Keratinocyte (primary cell): ENCODE data around the gene SLC27A5. TPM values are rescaled to one million over a fixed set of nuclear protein-coding genes. Genes with fewer than 3 reads are reported as not detected.

Source experiments
- DNase-seq: peaks from one replicate; pipeline ENCODE4 v3.0.0-alpha.2; 2011; ENCODE audit warnings: low read depth, missing footprints, low spot score
- FAIRE-seq: peaks from 2 replicates; lab custom pipeline; 2011; peaks lifted over from hg19 to GRCh38; lab: Jason Lieb, UNC
- H2AFZ ChIP-seq: 2 replicates; pipeline ENCODE4 v1.6.0; 2012; ENCODE audit warnings: low read length, control low read depth, inconsistent platforms; ENCODE audit not compliant: control insufficient read depth
- H3K27ac ChIP-seq: 2 replicates; pipeline ENCODE4 v1.5.1; 2011; ENCODE audit warnings: low read length; ENCODE audit not compliant: control insufficient read depth, insufficient read depth
- H3K27me3 ChIP-seq: 3 replicates; pipeline ENCODE4 v1.6.0; 2011; ENCODE audit warnings: low read length; ENCODE audit not compliant: control insufficient read depth, insufficient read depth; ENCODE audit errors: extremely low read depth
- H3K36me3 ChIP-seq, 2 experiments: 2 replicates in 1 of 2; 3 replicates in 1 of 2; pipeline ENCODE4 v1.5.1; 2011; ENCODE audit warnings: low read length in 2 of 2, mild to moderate bottlenecking in 1 of 2; ENCODE audit not compliant: control insufficient read depth in 2 of 2, insufficient read depth in 2 of 2; ENCODE audit errors: extremely low read depth in 1 of 2
- H3K4me1 ChIP-seq: 3 replicates; pipeline ENCODE4 v1.5.1; 2011; ENCODE audit warnings: low read length; ENCODE audit not compliant: control insufficient read depth, insufficient read depth; ENCODE audit errors: extremely low read depth
- H3K4me2 ChIP-seq: 3 replicates; pipeline ENCODE4 v1.6.0; 2011; ENCODE audit warnings: low read depth, low read length; ENCODE audit not compliant: control insufficient read depth, insufficient read depth; ENCODE audit errors: extremely low read depth
- H3K4me3 ChIP-seq, 3 experiments: fragments of 200-600 bp in 1 of 3; sonication (generic) in 1 of 3; 2 replicates in 2 of 3; 3 replicates in 1 of 3; pipeline ENCODE4 v1.5.1; 2011 to 2016; ENCODE audit warnings: low read length in 3 of 3, mild to moderate bottlenecking in 3 of 3, control low read depth in 2 of 3, inconsistent platforms in 1 of 3, low read depth in 1 of 3, mixed read lengths in 1 of 3, mixed run types in 1 of 3, moderate library complexity in 1 of 3; ENCODE audit not compliant: control insufficient read depth in 2 of 3, insufficient read depth in 2 of 3; ENCODE audit errors: extremely low read depth in 1 of 3
- H3K79me2 ChIP-seq: 2 replicates; pipeline ENCODE4 v1.6.0; 2012; ENCODE audit warnings: low read length; ENCODE audit not compliant: control insufficient read depth, insufficient read depth
- H3K9ac ChIP-seq: 3 replicates; pipeline ENCODE4 v1.6.0; 2011; ENCODE audit warnings: low read length; ENCODE audit not compliant: control insufficient read depth, insufficient read depth; ENCODE audit errors: extremely low read depth
- H3K9me1 ChIP-seq: 3 replicates; pipeline ENCODE4 v1.6.0; 2011; ENCODE audit warnings: low read length; ENCODE audit not compliant: control insufficient read depth, insufficient read depth; ENCODE audit errors: extremely low read depth
- H3K9me3 ChIP-seq: 2 replicates; pipeline ENCODE4 v1.5.1; 2012; ENCODE audit warnings: low read depth, low read length; ENCODE audit not compliant: control insufficient read depth
- H4K20me1 ChIP-seq: 3 replicates; pipeline ENCODE4 v1.6.0; 2011; ENCODE audit warnings: low read length; ENCODE audit not compliant: control insufficient read depth, insufficient read depth; ENCODE audit errors: extremely low read depth
- CTCF ChIP-seq, 3 experiments: IDR thresholded peaks in 1 of 3; conservative IDR thresholded peaks in 1 of 3; optimal IDR thresholded peaks in 1 of 3; 2 replicates in 2 of 3; 3 replicates in 1 of 3; pipeline versions ENCODE3 to v1.5.1; 2011; ENCODE audit warnings: low read length in 3 of 3, mild to moderate bottlenecking in 3 of 3, moderate library complexity in 2 of 3, control low read depth in 1 of 3, inconsistent platforms in 1 of 3; ENCODE audit not compliant: insufficient read depth in 2 of 3; ENCODE audit errors: extremely low read depth in 1 of 3
- EZH2 ChIP-seq: IDR thresholded peaks from one replicate; pipeline ENCODE4 v1.6.1; 2012; ENCODE audit warnings: inconsistent platforms, mild to moderate bottlenecking, low read length, moderate library complexity
- dilution Hi-C: fragments of 300-500 bp; cut with MboI; formaldehyde crosslinking; loops from one replicate; pipeline ENCODE4 v1.7.0; 2020; ENCODE audit warnings: low sequenced_read_pairs; ENCODE audit not compliant: extremely low pct_ligation_motif_present
- polyA plus RNA-seq, 5 experiments: library from polyadenylated mRNA; depleted of rRNA in 3 of 5; stranded (reverse) in 3 of 5; stranded (forward) in 1 of 5; unstranded in 1 of 5; fragments of >200 nt; gene quantifications; 1 replicate in 1 of 5; 2 replicates in 3 of 5; 3 replicates in 1 of 5; pipeline versions ENCODE4 v1.2.1 to v1.2.3, GENCODE V29; 2011 to 2012; ENCODE audit warnings: missing spikeins in 2 of 5, low read depth in 1 of 5, low replicate concordance in 1 of 5

SLC27A5 gene
- polyA plus RNA-seq, 1 donor (not counting 4 experiments of a cell fraction or from before 2014, with no cell fraction given) = 13.4 TPM

GRCh38 chr19:58453743-58454142 is 58.0 kb downstream of the SLC27A5 start:
- Histone ChIP-seq H3K4me1 (peaks cover 11% of the 10 kb centered on the region), H3K36me3 (peaks cover 14% of the 10 kb centered on the region in 2 experiments), H3K27me3 (no peaks in the 10 kb centered on the region), H3K9me1 (no peaks in the 10 kb centered on the region), H3K79me2 (no peaks in the 10 kb centered on the region), H3K4me2 (no peak overlapping the region), H3K9ac (no peak overlapping the region), H4K20me1 (no peaks in the 10 kb centered on the region), H3K4me3 (no peak overlapping the region), H3K27ac (no peak overlapping the region), H2AFZ (no peak overlapping the region), H3K9me3 (peaks cover 2% of the 10 kb centered on the region)
- dilution Hi-C loops = no loop called here
- FAIRE-seq (no peak), DNase-seq (no peak)
- TF ChIP-seq EZH2 = no peak
- TF ChIP-seq CTCF (optimal IDR thresholded peaks at IDR 0.05 in 1 of 3, IDR thresholded peaks at IDR 0.05 in 1 of 3, conservative IDR thresholded peaks at IDR 0.05 in 1 of 3; ENCODE audit: extremely low read depth in 1 of 3, insufficient read depth in 2 of 3, low read length in 3 of 3) = no peak

- peak within 1 kb of the TSS; percentile 75 for H3K9ac ChIP-seq
- no peaks in the 10 kb centered on the region for H3K79me2 ChIP-seq
- H3K27ac ChIP-seq = peak within 1 kb of the TSS; percentile 43
- dilution Hi-C loops = no loop called here
- TF ChIP-seq CTCF (optimal IDR thresholded peaks at IDR 0.05 in 1 of 3, IDR thresholded peaks at IDR 0.05 in 1 of 3, conservative IDR thresholded peaks at IDR 0.05 in 1 of 3; ENCODE audit: extremely low read depth in 1 of 3, insufficient read depth in 2 of 3, low read length in 3 of 3) = no peak
- TF ChIP-seq EZH2 = no peak
- peak within 1 kb of the TSS; percentile 96 for H2AFZ ChIP-seq
- no peaks in the 10 kb centered on the region for H3K9me1 ChIP-seq
- peak; percentile 61 for DNase-seq
- H3K9me3 ChIP-seq = peaks cover 2% of the 10 kb centered on the region
- H3K36me3 ChIP-seq = peaks cover 9% of the 10 kb centered on the region in 2 experiments
- H4K20me1 ChIP-seq = no peaks in the 10 kb centered on the region
- peaks cover 11% of the 10 kb centered on the region for H3K4me1 ChIP-seq
- peak within 1 kb of the TSS; percentile 81 to 91 (median 82) for H3K4me3 ChIP-seq
- H3K4me2 ChIP-seq = peak within 1 kb of the TSS; percentile 97
- H3K27me3 ChIP-seq = no peaks in the 10 kb centered on the region
- peak; percentile 61 for FAIRE-seq
Measured at GRCh38 chr19:58451358-58452101, 60.3 kb downstream of the SLC27A5 start, which contains the start of gene ZNF324B. ZNF324B (plus strand) TSS chr19:58451622; CDS start chr19:58453702, 2,080 bp downstream.
